COLO668 (cell line): ENCODE data around the gene CAPN3.
"Not testable (repeated sequence)": the region's sequence is repeated elsewhere in the genome, so short reads cannot be mapped to it uniquely, and the experiment has no call there.

Experiments
- DNase-seq: peaks from one replicate; lab custom pipeline; 2025; ENCODE audit not compliant: unreplicated experiment; lab: John Stamatoyannopoulos, UW

The CAPN3 gene

GRCh38 chr15:42359249-42359648 lies at the start of gene CAPN3:
Gene CAPN3, plus strand, starts transcription at chr15:42359501. Its CDS starts 305 bp downstream, at chr15:42359806.
- DNase-seq, result no peak

GRCh38 chr15:42313463-42313862 lies 45.8 kb upstream of the CAPN3 start:
- no peak for DNase-seq

- DNase-seq, result no peak
Measured at GRCh38 chr15:42314818-42315217, 44.5 kb upstream of the CAPN3 start.

- DNase-seq, result no peak
Measured at GRCh38 chr15:42315521-42315920, 43.8 kb upstream of the CAPN3 start.

- not testable (repeated sequence) for DNase-seq
Measured at GRCh38 chr15:42316282-42316805, 43.0 kb upstream of the CAPN3 start.

- DNase-seq, result no peak
Measured at GRCh38 chr15:42319206-42319605, 40.1 kb upstream of the CAPN3 start.

GRCh38 chr15:42324308-42324707 lies 35.0 kb upstream of the CAPN3 start:
- DNase-seq, result no peak

GRCh38 chr15:42329161-42329560 lies 30.1 kb upstream of the CAPN3 start:
- no peak for DNase-seq

- DNase-seq, result no peak
Measured at GRCh38 chr15:42329992-42330391, 29.3 kb upstream of the CAPN3 start.

GRCh38 chr15:42331235-42331634 lies 28.1 kb upstream of the CAPN3 start:
- no peak for DNase-seq

GRCh38 chr15:42332331-42332730 lies 27.0 kb upstream of the CAPN3 start:
- no peak for DNase-seq

- no peak for DNase-seq
Measured at GRCh38 chr15:42335074-42335473, 24.2 kb upstream of the CAPN3 start.

GRCh38 chr15:42336650-42337049 lies 22.7 kb upstream of the CAPN3 start:
- DNase-seq, result not testable (repeated sequence)

- DNase-seq, result not testable (repeated sequence)
Measured at GRCh38 chr15:42337104-42337503, 22.2 kb upstream of the CAPN3 start.

- no peak for DNase-seq
Measured at GRCh38 chr15:42338500-42338899, 20.8 kb upstream of the CAPN3 start.

- no peak for DNase-seq
Measured at GRCh38 chr15:42343596-42344232, 15.6 kb upstream of the CAPN3 start.

GRCh38 chr15:42344763-42345162 lies 14.5 kb upstream of the CAPN3 start:
- DNase-seq, result no peak

GRCh38 chr15:42345504-42345903 lies 13.8 kb upstream of the CAPN3 start:
- no peak for DNase-seq

GRCh38 chr15:42348083-42348482 lies 11.2 kb upstream of the CAPN3 start:
- no peak for DNase-seq

GRCh38 chr15:42349186-42349585 lies 10.1 kb upstream of the CAPN3 start:
- DNase-seq, result no peak

GRCh38 chr15:42352401-42352800 lies 6.9 kb upstream of the CAPN3 start:
- no peak for DNase-seq

- no peak for DNase-seq
Measured at GRCh38 chr15:42353061-42353460, 6.2 kb upstream of the CAPN3 start.

- DNase-seq, result no peak
Measured at GRCh38 chr15:42354824-42355223, 4.5 kb upstream of the CAPN3 start.
